ENCODE results near the gene FAM83E. TPM values are rescaled to one million over a fixed set of nuclear protein-coding genes. Genes with fewer than 3 reads are reported as not detected.

The FAM83E gene
- total and polyA plus RNA-seq, 8 donors, result 1.2 to 3.4 (median 2.6) TPM

GRCh38 chr19:48613852-48614435, 932 bp downstream of the FAM83E start:
- ATAC-seq (no peak), FAIRE-seq (no peak), DNase-seq (peak in 3 of 6 donors; percentile 28 to 66 (median 58))
- peaks cover 0 to 24% (median 22%) of the 10 kb centered on the region in 3 donors for H3K36me3 ChIP-seq
- intact Hi-C loops (cut with DNase I), result no loop called here
- no peaks in the 10 kb centered on the region for H3K9me3 ChIP-seq
- H3K27ac ChIP-seq, result no peak overlapping the region
- TF ChIP-seq CTCF (IDR thresholded peaks at IDR 0.05), result no peak
- WGBS, 2 donors, result 69 to 74% methylated on average over 13 of the region's 13 CpGs
- H3K4me3 ChIP-seq, result no peak overlapping the region
- H3K27me3 ChIP-seq, result no peaks in the 10 kb centered on the region
- H3K4me1 ChIP-seq, result peaks cover 8 to 14% (median 12%) of the 10 kb centered on the region in 3 donors

DNA sequence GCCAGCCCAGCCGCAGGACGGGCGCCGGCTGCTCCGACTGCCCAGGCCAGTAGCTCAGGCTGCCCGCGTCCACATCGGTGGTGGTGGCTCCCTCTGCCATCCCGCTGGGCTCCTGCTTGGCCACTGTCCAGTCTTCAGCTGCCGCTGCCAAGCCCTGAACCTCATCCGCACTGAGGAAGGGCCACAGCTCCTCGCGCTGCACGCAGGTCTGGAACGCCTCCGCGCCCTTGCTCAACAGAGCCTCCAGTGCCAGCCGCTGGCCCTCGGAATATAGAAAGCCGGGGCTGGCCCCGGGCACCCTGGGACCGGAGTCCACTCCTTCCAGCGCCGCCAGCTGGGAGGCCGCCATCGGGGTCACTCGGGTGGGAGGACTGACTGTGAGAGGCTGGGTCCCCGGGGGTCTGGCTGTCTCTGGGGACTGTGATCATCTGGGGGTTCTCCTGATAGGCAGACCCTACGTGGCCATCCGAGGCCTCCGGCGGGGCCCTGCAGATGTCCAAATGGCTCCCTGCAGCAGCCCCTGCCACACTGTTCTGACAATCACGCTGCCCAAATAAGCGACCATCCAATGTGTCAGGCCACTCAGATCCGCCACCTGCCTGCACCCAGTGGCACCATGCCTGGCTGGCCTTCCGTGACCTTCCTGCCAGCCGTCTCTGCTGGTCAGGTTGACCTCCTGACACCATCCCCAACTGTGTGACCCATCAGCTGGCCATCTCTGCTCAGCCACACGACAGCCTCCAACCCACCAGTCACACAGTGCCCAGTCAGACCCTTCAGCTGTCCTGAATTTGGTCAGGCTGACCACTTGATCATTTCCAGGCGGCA, 1.6 kb downstream of the FAM83E start:
- Histone ChIP-seq H3K27ac (no peak overlapping the region), H3K36me3 (peaks cover 0 to 24% (median 22%) of the 10 kb centered on the region in 3 donors), H3K4me1 (peaks cover 8 to 14% (median 12%) of the 10 kb centered on the region in 3 donors), H3K4me3 (no peak overlapping the region), H3K27me3 (no peaks in the 10 kb centered on the region), H3K9me3 (no peaks in the 10 kb centered on the region)
- DNase-seq (peak in 5 of 6 donors; percentile 26 to 82 (median 49)), FAIRE-seq (no peak), ATAC-seq (peak in 2 of 4 donors; percentile 3)
- TF ChIP-seq CTCF (IDR thresholded peaks at IDR 0.05), result no peak
- intact Hi-C loops (cut with DNase I), result no loop called here
- 73 to 77% methylated on average over 39 of the region's 39 CpGs for WGBS, 2 donors

DNA sequence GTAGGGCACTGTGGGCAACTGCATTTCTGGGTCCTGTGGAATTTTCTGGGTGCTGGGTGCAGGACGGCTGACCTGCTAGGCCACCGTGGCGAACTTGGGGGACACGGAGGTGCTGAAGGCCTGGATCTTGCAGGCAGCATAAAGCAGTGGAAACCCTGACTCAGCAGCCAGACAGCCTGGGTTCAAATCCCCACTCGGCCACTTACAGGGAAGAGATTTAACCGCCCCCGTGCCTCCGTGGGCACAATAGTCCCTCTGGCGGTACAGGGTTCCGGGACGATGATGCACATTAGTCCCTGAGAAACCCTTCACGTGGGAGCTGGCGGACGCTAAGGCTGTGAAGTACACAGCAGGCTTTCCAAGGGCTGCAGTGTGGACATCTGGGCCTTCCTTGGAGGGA, 3.0 kb downstream of the FAM83E start:
- Histone ChIP-seq H3K4me1 (peaks cover 0 to 3% (median 1%) of the 10 kb centered on the region in 3 donors), H3K9me3 (no peaks in the 10 kb centered on the region), H3K4me3 (no peak overlapping the region), H3K36me3 (peaks cover 0 to 20% (median 16%) of the 10 kb centered on the region in 3 donors), H3K27ac (no peak overlapping the region), H3K27me3 (no peaks in the 10 kb centered on the region)
- no peak for TF ChIP-seq CTCF (IDR thresholded peaks at IDR 0.05)
- 83 to 91% methylated on average over 14 of the region's 14 CpGs for WGBS, 2 donors
- DNase-seq (no peak), FAIRE-seq (no peak), ATAC-seq (no peak)
- intact Hi-C loops (cut with DNase I), result no loop called here

DNA sequence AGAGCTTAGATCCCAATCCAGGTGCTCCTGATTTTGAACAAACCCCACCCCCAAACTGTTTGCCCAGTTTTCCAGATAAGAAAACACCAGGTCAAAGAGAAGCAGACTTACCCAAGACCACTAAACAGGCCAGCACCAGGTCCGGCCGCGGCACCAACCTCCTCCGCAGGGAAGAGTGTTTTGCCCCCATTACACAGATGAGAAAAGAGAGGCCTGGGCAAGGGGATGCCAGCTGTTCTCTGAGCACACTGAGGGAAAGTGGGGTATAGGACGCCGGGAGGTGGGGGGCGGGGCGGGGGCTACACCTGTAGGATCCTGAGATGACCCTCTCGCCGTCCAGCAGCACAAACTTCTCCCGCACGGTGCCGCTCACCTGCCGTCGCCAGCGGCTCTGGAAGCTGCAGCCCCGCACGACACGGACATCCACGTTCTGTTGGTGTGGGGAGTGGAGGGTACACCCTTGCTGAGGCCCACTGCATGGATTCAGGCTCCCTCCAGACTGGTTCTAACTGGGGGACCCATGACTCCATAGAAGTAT, 5.2 kb downstream of the FAM83E start:
- H3K4me3 ChIP-seq, result no peak overlapping the region
- no peak for TF ChIP-seq CTCF (IDR thresholded peaks at IDR 0.05)
- WGBS, 2 donors, result 88 to 90% methylated on average over 20 of the region's 20 CpGs
- no peaks in the 10 kb centered on the region for H3K36me3 ChIP-seq
- no peaks in the 10 kb centered on the region for H3K9me3 ChIP-seq
- no peaks in the 10 kb centered on the region for H3K27me3 ChIP-seq
- ATAC-seq (no peak), FAIRE-seq (no peak), DNase-seq (no peak)
- H3K27ac ChIP-seq, result no peak overlapping the region
- intact Hi-C loops (cut with DNase I), result no loop called here
- H3K4me1 ChIP-seq, result no peaks in the 10 kb centered on the region
